ENCODE data around the gene REG1A.

Gene REG1A

GRCh38 chr2:79128406-79128805, 8.1 kb downstream of the REG1A start:
- DNase-seq: no peak

GRCh38 chr2:79129260-79129659, 9.0 kb downstream of the REG1A start:
- no peak for DNase-seq

- DNase-seq: no peak
These were observed 9.5 kb downstream of the REG1A start for GRCh38 chr2:79129804-79130203.

GRCh38 chr2:79131687-79132086, 11.4 kb downstream of the REG1A start:
- DNase-seq: no peak

GRCh38 chr2:79138385-79138784, 18.1 kb downstream of the REG1A start:
- no peak for DNase-seq

- DNase-seq: no peak
These were observed 19.1 kb downstream of the REG1A start for GRCh38 chr2:79139423-79139822.

- no peak for DNase-seq
These were observed 35.7 kb downstream of the REG1A start for GRCh38 chr2:79155826-79156476.

GRCh38 chr2:79159030-79159429, 38.7 kb downstream of the REG1A start:
- DNase-seq: no peak

- no peak for DNase-seq
These were observed 39.4 kb downstream of the REG1A start, which contains the start of gene REG3A for GRCh38 chr2:79159653-79160052. TSS of gene REG3A (minus strand) at chr2:79159753. CDS start at chr2:79159405, 348 bp downstream.

GRCh38 chr2:79162132-79162531, 41.8 kb downstream of the REG1A start:
- no peak for DNase-seq

- DNase-seq: no peak
These were observed 42.5 kb downstream of the REG1A start for GRCh38 chr2:79162801-79163200.

- no peak for DNase-seq
These were observed 51.2 kb downstream of the REG1A start for GRCh38 chr2:79171348-79171958.
